NCI-H748 treated with DMSO at 0.1 percent for 48 hours (cell line): ENCODE measurements around the gene PCDHGA9.
"Not testable (repeated sequence)": the region's sequence is repeated elsewhere in the genome, so short reads cannot be mapped to it uniquely, and the experiment has no call there.

Experiments
- DNase-seq: peaks from one replicate; lab custom pipeline; 2025; lab: John Stamatoyannopoulos, UW

PCDHGA9 gene

GRCh38 chr5:141402553-141403243 is at the start of gene PCDHGA9:
Gene PCDHGA9 (plus strand): TSS chr5:141402778. CDS start chr5:141402953, 175 bp downstream.
- DNase-seq, result no peak

- no peak for DNase-seq
These were observed 47.6 kb upstream of the PCDHGA9 start, which contains the start of gene PCDHGA4 for GRCh38 chr5:141354900-141355469. Gene PCDHGA4 (plus strand): TSS chr5:141355021. CDS start chr5:141355108, 87 bp downstream.

- no peak for DNase-seq
These were observed 46.9 kb upstream of the PCDHGA9 start for GRCh38 chr5:141355641-141356040.

GRCh38 chr5:141356133-141356532 is 46.4 kb upstream of the PCDHGA9 start:
- DNase-seq, result no peak

- no peak for DNase-seq
These were observed 45.6 kb upstream of the PCDHGA9 start for GRCh38 chr5:141356950-141357349.

GRCh38 chr5:141359790-141360426 is 42.7 kb upstream of the PCDHGA9 start, which contains the start of gene PCDHGB2:
Gene PCDHGB2 (plus strand): TSS chr5:141359994. CDS start chr5:141360136, 142 bp downstream.
- DNase-seq, result no peak

GRCh38 chr5:141360685-141361084 is 41.9 kb upstream of the PCDHGA9 start:
- no peak for DNase-seq

GRCh38 chr5:141362719-141363118 is 39.9 kb upstream of the PCDHGA9 start:
- no peak for DNase-seq

GRCh38 chr5:141363952-141364660 is 38.5 kb upstream of the PCDHGA9 start, which contains the start of gene PCDHGA5:
Gene PCDHGA5 (plus strand): TSS chr5:141364162. CDS start chr5:141364331, 169 bp downstream.
- no peak for DNase-seq

GRCh38 chr5:141366016-141366896 is 36.3 kb upstream of the PCDHGA9 start:
- DNase-seq, result no peak

GRCh38 chr5:141369994-141370848 is 32.4 kb upstream of the PCDHGA9 start, which contains the start of gene PCDHGB3:
Gene PCDHGB3 (plus strand): TSS chr5:141370242. CDS start chr5:141370395, 153 bp downstream.
- DNase-seq, result no peak

GRCh38 chr5:141371572-141372475 is 30.8 kb upstream of the PCDHGA9 start:
- DNase-seq, result no peak

GRCh38 chr5:141373673-141374317 is 28.8 kb upstream of the PCDHGA9 start, which contains the start of gene PCDHGA6:
Gene PCDHGA6 (plus strand): TSS chr5:141373891. CDS start chr5:141374084, 193 bp downstream.
- DNase-seq, result no peak

- DNase-seq, result no peak
These were observed 28.0 kb upstream of the PCDHGA9 start for GRCh38 chr5:141374627-141375026.

- not testable (repeated sequence) for DNase-seq
These were observed 27.0 kb upstream of the PCDHGA9 start for GRCh38 chr5:141375444-141376155.

GRCh38 chr5:141382469-141383294 is 19.9 kb upstream of the PCDHGA9 start, which contains the start of gene PCDHGA7:
Gene PCDHGA7 (plus strand): TSS chr5:141382742. CDS start chr5:141382900, 158 bp downstream.
- DNase-seq, result no peak

- DNase-seq, result no peak
These were observed 19.2 kb upstream of the PCDHGA9 start for GRCh38 chr5:141383345-141383744.
